HEK293 (cell line): ENCODE results near the gene SORT1.

ENCODE experiments used
- BCL6B ChIP-seq: fragments of 450-650 bp; formaldehyde crosslinking; IDR thresholded peaks from 2 replicates; pipeline ENCODE4 v1.5.1; 2017; ENCODE audit warnings: missing biosample characterization, missing genetic modification characterization
- ZNF121 ChIP-seq: fragments of 450-650 bp; formaldehyde crosslinking; IDR thresholded peaks from 2 replicates; pipeline ENCODE4 v1.5.1; 2016; ENCODE audit warnings: missing biosample characterization, missing genetic modification characterization
- ZNF571 ChIP-seq: fragments of 450-650 bp; formaldehyde crosslinking; IDR thresholded peaks from 2 replicates; pipeline ENCODE4 v1.5.0; 2017; ENCODE audit warnings: missing biosample characterization, missing genetic modification characterization
- ZNF677 ChIP-seq: fragments of 450-650 bp; IDR thresholded peaks from 2 replicates; pipeline ENCODE4 v1.5.0; 2018; ENCODE audit warnings: missing biosample characterization, mild to moderate bottlenecking, missing genetic modification characterization, moderate library complexity
- ZNF747 ChIP-seq: fragments of 450-650 bp; formaldehyde crosslinking; IDR thresholded peaks from 2 replicates; pipeline ENCODE4 v1.5.1; 2016; ENCODE audit warnings: missing biosample characterization, missing genetic modification characterization
- ZSCAN5A ChIP-seq: fragments of 450-650 bp; formaldehyde crosslinking; IDR thresholded peaks from 2 replicates; pipeline ENCODE4 v1.5.1; 2016; ENCODE audit warnings: missing biosample characterization, missing genetic modification characterization
- TF ChIP-seq, protein P1 (sequence below): fragments of 450-650 bp; formaldehyde crosslinking; IDR thresholded peaks from 2 replicates; pipeline ENCODE4 v1.5.1; 2016; ENCODE audit warnings: missing biosample characterization, missing genetic modification characterization

GRCh38 chr1:109423498-109423897 is 25.8 kb upstream of the SORT1 start:
- no peak for TF ChIP-seq ZNF571 (tag by site-specific recombination)
- no peak for TF ChIP-seq ZSCAN5A (tag by site-specific recombination)
- TF ChIP-seq ZNF747 (tag by site-specific recombination), result no peak
- TF ChIP-seq, protein P1, sequence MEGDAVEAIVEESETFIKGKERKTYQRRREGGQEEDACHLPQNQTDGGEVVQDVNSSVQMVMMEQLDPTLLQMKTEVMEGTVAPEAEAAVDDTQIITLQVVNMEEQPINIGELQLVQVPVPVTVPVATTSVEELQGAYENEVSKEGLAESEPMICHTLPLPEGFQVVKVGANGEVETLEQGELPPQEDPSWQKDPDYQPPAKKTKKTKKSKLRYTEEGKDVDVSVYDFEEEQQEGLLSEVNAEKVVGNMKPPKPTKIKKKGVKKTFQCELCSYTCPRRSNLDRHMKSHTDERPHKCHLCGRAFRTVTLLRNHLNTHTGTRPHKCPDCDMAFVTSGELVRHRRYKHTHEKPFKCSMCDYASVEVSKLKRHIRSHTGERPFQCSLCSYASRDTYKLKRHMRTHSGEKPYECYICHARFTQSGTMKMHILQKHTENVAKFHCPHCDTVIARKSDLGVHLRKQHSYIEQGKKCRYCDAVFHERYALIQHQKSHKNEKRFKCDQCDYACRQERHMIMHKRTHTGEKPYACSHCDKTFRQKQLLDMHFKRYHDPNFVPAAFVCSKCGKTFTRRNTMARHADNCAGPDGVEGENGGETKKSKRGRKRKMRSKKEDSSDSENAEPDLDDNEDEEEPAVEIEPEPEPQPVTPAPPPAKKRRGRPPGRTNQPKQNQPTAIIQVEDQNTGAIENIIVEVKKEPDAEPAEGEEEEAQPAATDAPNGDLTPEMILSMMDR, result no peak
- TF ChIP-seq BCL6B, result no peak
- no peak for TF ChIP-seq ZNF677 (tag by site-specific recombination)
- no peak for TF ChIP-seq ZNF121 (tag by site-specific recombination)
